HepG2 (cell line): Measurements from ENCODE around the gene CSNK1D. TPM values are rescaled to one million over a fixed set of nuclear protein-coding genes. Genes with fewer than 3 reads are reported as not detected.

Experiments
- ATF3 ChIP-seq: sonication (generic); formaldehyde crosslinking; IDR thresholded peaks from 2 replicates; pipeline ENCODE4 v1.4.0; 2020; ENCODE audit warnings: missing genetic modification reagents
- ELF3 ChIP-seq: IDR thresholded peaks from 2 replicates; pipeline ENCODE4 v1.6.1; 2016; ENCODE audit warnings: missing genetic modification reagents, missing compliant biosample characterization
- ELF4 ChIP-seq: sonication (generic); formaldehyde crosslinking; IDR thresholded peaks from 2 replicates; pipeline ENCODE4 v1.5.0; 2020; ENCODE audit warnings: missing genetic modification reagents, mild to moderate bottlenecking, moderate library complexity, borderline replicate concordance
- HOXA3 ChIP-seq: sonication (generic); formaldehyde crosslinking; IDR thresholded peaks from 2 replicates; pipeline ENCODE4 v1.5.0; 2020; ENCODE audit warnings: missing genetic modification reagents
- MED1 ChIP-seq: sonication (generic); formaldehyde crosslinking; IDR thresholded peaks from 2 replicates; pipeline ENCODE4 v1.4.0; 2020; ENCODE audit warnings: missing genetic modification reagents
- PAF1 ChIP-seq: IDR thresholded peaks from 2 replicates; pipeline ENCODE4 v1.6.1; 2016; ENCODE audit warnings: missing genetic modification reagents, missing compliant biosample characterization
- SNRNP70 ChIP-seq: fragments of 200-400 bp; formaldehyde crosslinking; IDR thresholded peaks from 2 replicates; pipeline ENCODE4 v1.6.1; 2017; ENCODE audit warnings: mild to moderate bottlenecking, low read depth, low read length, moderate library complexity
- ZBTB37 ChIP-seq: sonication (generic); formaldehyde crosslinking; IDR thresholded peaks from 2 replicates; pipeline ENCODE4 v1.4.0; 2020; ENCODE audit warnings: mild to moderate bottlenecking, missing genetic modification reagents
- ZNF24 ChIP-seq: fragments of 450-650 bp; IDR thresholded peaks from 2 replicates; pipeline ENCODE4 v1.6.1; 2017; ENCODE audit warnings: antibody characterized with exemption, mild to moderate bottlenecking
- ZNF281 ChIP-seq: sonication (generic); formaldehyde crosslinking; IDR thresholded peaks from 2 replicates; pipeline ENCODE4 v1.4.0; 2020; ENCODE audit warnings: missing genetic modification reagents, borderline replicate concordance
- ZNF652 ChIP-seq: IDR thresholded peaks from 2 replicates; pipeline ENCODE4 v1.6.1; 2016; ENCODE audit warnings: low read depth, borderline replicate concordance
- ZNF781 ChIP-seq: sonication (generic); formaldehyde crosslinking; IDR thresholded peaks from 2 replicates; pipeline ENCODE4 v1.5.1; 2020; ENCODE audit warnings: borderline replicate concordance, mild to moderate bottlenecking, missing genetic modification reagents; ENCODE audit errors: not compliant biosample characterization
- ZNF839 ChIP-seq: sonication (generic); formaldehyde crosslinking; IDR thresholded peaks from 2 replicates; pipeline ENCODE4 v1.4.0; 2020; ENCODE audit warnings: missing genetic modification reagents, mild to moderate bottlenecking, borderline replicate concordance
- polyA plus RNA-seq, 8 experiments: library from polyadenylated mRNA; depleted of rRNA in 3 of 8; stranded (reverse) in 7 of 8; unstranded in 1 of 8; fragments of >200 nt; fragmentation: Illumina TruSeq in 4 of 8; extraction: Trizol in 4 of 8; gene quantifications; 2 replicates each; pipeline versions ENCODE4 v1.2.1 to v1.2.3, GENCODE V29; 2011 to 2016; ENCODE audit warnings: low read depth in 4 of 8, missing spikeins in 1 of 8, mixed read lengths in 1 of 8; ENCODE audit not compliant: insufficient read depth in 1 of 8
- total RNA-seq, 5 experiments: library from RNA; depleted of rRNA; stranded (reverse); fragments of >200 nt; fragmentation: Illumina TruSeq; extraction: Trizol; gene quantifications; 2 replicates each; pipeline ENCODE4 v1.2.3, GENCODE V29; 2016; ENCODE audit warnings: low read depth in 1 of 5
- TF ChIP-seq, protein P1 (sequence below): sonication (generic); formaldehyde crosslinking; IDR thresholded peaks from 2 replicates; pipeline ENCODE4 v1.5.0; 2020; ENCODE audit warnings: missing genetic modification reagents
- TF ChIP-seq, protein P2 (sequence below): sonication (generic); formaldehyde crosslinking; IDR thresholded peaks from 2 replicates; pipeline ENCODE4 v1.4.0; 2020; ENCODE audit warnings: missing genetic modification reagents
- TF ChIP-seq, protein P3 (sequence below): sonication (generic); formaldehyde crosslinking; IDR thresholded peaks from 2 replicates; pipeline ENCODE4 v1.4.0; 2020; ENCODE audit warnings: low read depth, missing genetic modification reagents

The CSNK1D gene
- total and polyA plus RNA-seq, 2 of the 13 experiments (the other 11 are each of a cell fraction or from before 2014, with no cell fraction given): 31.5 to 128 TPM

GRCh38 chr17:82238472-82239201 lies 34.9 kb downstream of the CSNK1D start (continued):
- TF ChIP-seq, protein P1, sequence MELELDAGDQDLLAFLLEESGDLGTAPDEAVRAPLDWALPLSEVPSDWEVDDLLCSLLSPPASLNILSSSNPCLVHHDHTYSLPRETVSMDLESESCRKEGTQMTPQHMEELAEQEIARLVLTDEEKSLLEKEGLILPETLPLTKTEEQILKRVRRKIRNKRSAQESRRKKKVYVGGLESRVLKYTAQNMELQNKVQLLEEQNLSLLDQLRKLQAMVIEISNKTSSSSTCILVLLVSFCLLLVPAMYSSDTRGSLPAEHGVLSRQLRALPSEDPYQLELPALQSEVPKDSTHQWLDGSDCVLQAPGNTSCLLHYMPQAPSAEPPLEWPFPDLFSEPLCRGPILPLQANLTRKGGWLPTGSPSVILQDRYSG (CRISPR knock-in tag): no peak
- TF ChIP-seq, protein P2, sequence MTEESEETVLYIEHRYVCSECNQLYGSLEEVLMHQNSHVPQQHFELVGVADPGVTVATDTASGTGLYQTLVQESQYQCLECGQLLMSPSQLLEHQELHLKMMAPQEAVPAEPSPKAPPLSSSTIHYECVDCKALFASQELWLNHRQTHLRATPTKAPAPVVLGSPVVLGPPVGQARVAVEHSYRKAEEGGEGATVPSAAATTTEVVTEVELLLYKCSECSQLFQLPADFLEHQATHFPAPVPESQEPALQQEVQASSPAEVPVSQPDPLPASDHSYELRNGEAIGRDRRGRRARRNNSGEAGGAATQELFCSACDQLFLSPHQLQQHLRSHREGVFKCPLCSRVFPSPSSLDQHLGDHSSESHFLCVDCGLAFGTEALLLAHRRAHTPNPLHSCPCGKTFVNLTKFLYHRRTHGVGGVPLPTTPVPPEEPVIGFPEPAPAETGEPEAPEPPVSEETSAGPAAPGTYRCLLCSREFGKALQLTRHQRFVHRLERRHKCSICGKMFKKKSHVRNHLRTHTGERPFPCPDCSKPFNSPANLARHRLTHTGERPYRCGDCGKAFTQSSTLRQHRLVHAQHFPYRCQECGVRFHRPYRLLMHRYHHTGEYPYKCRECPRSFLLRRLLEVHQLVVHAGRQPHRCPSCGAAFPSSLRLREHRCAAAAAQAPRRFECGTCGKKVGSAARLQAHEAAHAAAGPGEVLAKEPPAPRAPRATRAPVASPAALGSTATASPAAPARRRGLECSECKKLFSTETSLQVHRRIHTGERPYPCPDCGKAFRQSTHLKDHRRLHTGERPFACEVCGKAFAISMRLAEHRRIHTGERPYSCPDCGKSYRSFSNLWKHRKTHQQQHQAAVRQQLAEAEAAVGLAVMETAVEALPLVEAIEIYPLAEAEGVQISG (CRISPR knock-in tag): peak; percentile 53; the same call in 1 of the 2 replicates
- TF ChIP-seq ELF3 (CRISPR knock-in tag) (no peak), PAF1 (CRISPR knock-in tag) (0 out of 2 replicates have a peak, but pooled peaks have one; percentile 33), ZNF781 (no peak), HOXA3 (CRISPR knock-in tag) (no peak), MED1 (CRISPR knock-in tag) (no peak), ATF3 (CRISPR knock-in tag) (0 out of 2 replicates have a peak, but pooled peaks have one; percentile 19), ZBTB37 (CRISPR knock-in tag) (0 out of 2 replicates have a peak, but pooled peaks have one; percentile 25), ZNF281 (CRISPR knock-in tag) (no peak), ELF4 (CRISPR knock-in tag) (no peak), ZNF839 (CRISPR knock-in tag) (0 out of 2 replicates have a peak, but pooled peaks have one; percentile 43), SNRNP70 (no peak), ZNF652 (CRISPR knock-in tag) (no peak), ZNF24 (no peak)
- TF ChIP-seq, protein P3, sequence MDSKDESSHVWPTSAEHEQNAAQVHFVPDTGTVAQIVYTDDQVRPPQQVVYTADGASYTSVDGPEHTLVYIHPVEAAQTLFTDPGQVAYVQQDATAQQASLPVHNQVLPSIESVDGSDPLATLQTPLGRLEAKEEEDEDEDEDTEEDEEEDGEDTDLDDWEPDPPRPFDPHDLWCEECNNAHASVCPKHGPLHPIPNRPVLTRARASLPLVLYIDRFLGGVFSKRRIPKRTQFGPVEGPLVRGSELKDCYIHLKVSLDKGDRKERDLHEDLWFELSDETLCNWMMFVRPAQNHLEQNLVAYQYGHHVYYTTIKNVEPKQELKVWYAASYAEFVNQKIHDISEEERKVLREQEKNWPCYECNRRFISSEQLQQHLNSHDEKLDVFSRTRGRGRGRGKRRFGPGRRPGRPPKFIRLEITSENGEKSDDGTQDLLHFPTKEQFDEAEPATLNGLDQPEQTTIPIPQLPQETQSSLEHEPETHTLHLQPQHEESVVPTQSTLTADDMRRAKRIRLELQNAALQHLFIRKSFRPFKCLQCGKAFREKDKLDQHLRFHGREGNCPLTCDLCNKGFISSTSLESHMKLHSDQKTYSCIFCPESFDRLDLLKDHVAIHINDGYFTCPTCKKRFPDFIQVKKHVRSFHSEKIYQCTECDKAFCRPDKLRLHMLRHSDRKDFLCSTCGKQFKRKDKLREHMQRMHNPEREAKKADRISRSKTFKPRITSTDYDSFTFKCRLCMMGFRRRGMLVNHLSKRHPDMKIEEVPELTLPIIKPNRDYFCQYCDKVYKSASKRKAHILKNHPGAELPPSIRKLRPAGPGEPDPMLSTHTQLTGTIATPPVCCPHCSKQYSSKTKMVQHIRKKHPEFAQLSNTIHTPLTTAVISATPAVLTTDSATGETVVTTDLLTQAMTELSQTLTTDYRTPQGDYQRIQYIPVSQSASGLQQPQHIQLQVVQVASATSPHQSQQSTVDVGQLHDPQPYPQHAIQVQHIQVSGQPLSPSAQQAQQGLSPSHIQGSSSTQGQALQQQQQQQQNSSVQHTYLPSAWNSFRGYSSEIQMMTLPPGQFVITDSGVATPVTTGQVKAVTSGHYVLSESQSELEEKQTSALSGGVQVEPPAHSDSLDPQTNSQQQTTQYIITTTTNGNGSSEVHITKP (CRISPR knock-in tag): no peak
